Pancreas (tissue), 10 donors: ENCODE results near the gene MYH10. TPM values are rescaled to one million over a fixed set of nuclear protein-coding genes. Genes with fewer than 3 reads are reported as not detected.

ENCODE experiments used
- ATAC-seq, 4 donors: fragments of 200-7000 bp; cut with Tn5 transposase; one replicate each; pipeline versions ENCODE4 v1.8.0 to v1.9.1; 2020; ENCODE audit warnings: mild to moderate bottlenecking in 4 of 4, moderate library complexity in 4 of 4
- DNase-seq, 6 donors: peaks; one replicate each; pipeline ENCODE4 v3.0.0-alpha.2; 2020
- FAIRE-seq: peaks from 2 replicates; lab custom pipeline; 2012; peaks lifted over from hg19 to GRCh38; lab: Jason Lieb, UNC
- H3K27ac ChIP-seq, 4 donors: fragments of 200-600 bp; sonication (generic); 1 replicate in 3 of 4; 2 replicates in 1 of 4; pipeline versions ENCODE4 v1.5.0 to v1.8.0; 2020
- H3K27me3 ChIP-seq, 4 donors: fragments of 200-600 bp; one replicate each; pipeline ENCODE4 v1.8.0; 2021
- H3K36me3 ChIP-seq, 3 donors: fragments of 200-600 bp; sonication (generic) in 1 of 3; one replicate each; pipeline versions ENCODE4 v1.5.0 to v1.8.0; 2020 to 2021
- H3K4me1 ChIP-seq, 3 donors: fragments of 200-600 bp; one replicate each; pipeline ENCODE4 v1.8.0; 2021
- H3K4me3 ChIP-seq, 4 donors: fragments of 200-600 bp; sonication (generic) in 2 of 4; one replicate each; pipeline versions ENCODE4 v1.5.0 to v1.8.0; 2020 to 2021
- H3K9me3 ChIP-seq, 4 donors: fragments of 200-600 bp; one replicate each; pipeline ENCODE4 v1.8.0; 2021
- CTCF ChIP-seq, 4 donors: fragments of 200-600 bp; sonication (generic) in 3 of 4; IDR thresholded peaks; one replicate each; pipeline versions ENCODE4 v1.5.0 to v1.8.0; 2021; ENCODE audit warnings: antibody characterized with exemption in 4 of 4
- WGBS, 2 donors: extraction: QIAGEN DNeasy Blood & Tissue Kit; methylation state at CpG; one replicate each; pipeline ENCODE4 v1.1.7; 2013; 5-methylcytosine and 5-hydroxymethylcytosine counted together
- intact Hi-C, 3 donors: fragments of 100-400 bp; cut with DNase I; formaldehyde crosslinking; loops; one replicate each; pipeline versions ENCODE4 v1.11.1 to v1.14.2; 2022
- polyA plus RNA-seq, 2 donors: library from polyadenylated mRNA; stranded (reverse); fragments of 200-250 nt; gene quantifications; one replicate each; pipeline ENCODE4 v1.2.3, GENCODE V29; 2013
- total RNA-seq, 6 donors: library from RNA; stranded (reverse); fragmentation: NEBNext Ultra II Directional in 4 of 6; extraction: Animal tissue kit (Norgen Biotek cat#: 25700) in 4 of 6; gene quantifications; one replicate each; pipeline versions ENCODE4 v1.2.1 to v1.2.4, GENCODE V29; 2021 to 2023
- donor health status: healthy with polysubstance abuse.
- donor health status: DM: no; HTN: no; CAD: no; lungs with moderate emphysema.
- donor health status: DM: no; HTN: no; CAD: no.
- donor health status: control.
- donor health status: control.
- donor health status: Bipolar disorder and iron deficiency.
- donor health status: DM: yes; HTN: yes; CAD: no.
- donor health status: DM: no; HTN: no; CAD: no.
- donor health status: DM: no; HTN: no; CAD: no.
- donor health status: DM: yes; HTN: yes; CAD: no.

MYH10 gene
- total and polyA plus RNA-seq, 8 donors, result 4.6 to 28.0 (median 11.3) TPM

GRCh38 chr17:8623591-8623990 is 6.9 kb downstream of the MYH10 start:
- FAIRE-seq (no peak), DNase-seq (no peak), ATAC-seq (no peak)
- Histone ChIP-seq H3K36me3 (no peaks in the 10 kb centered on the region), H3K4me3 (no peak overlapping the region), H3K4me1 (no peaks in the 10 kb centered on the region), H3K9me3 (no peaks in the 10 kb centered on the region), H3K27ac (no peak overlapping the region), H3K27me3 (no peaks in the 10 kb centered on the region)
- intact Hi-C loops, result no loop called here
- WGBS, 2 donors, result 85% methylated on average over 2 of the region's 2 CpGs
- TF ChIP-seq CTCF (IDR thresholded peaks at IDR 0.05), result no peak

GRCh38 chr17:8622191-8622590 is 8.3 kb downstream of the MYH10 start:
- ATAC-seq (no peak), FAIRE-seq (no peak), DNase-seq (no peak)
- Histone ChIP-seq H3K9me3 (no peaks in the 10 kb centered on the region), H3K4me3 (no peak overlapping the region), H3K36me3 (no peaks in the 10 kb centered on the region), H3K27ac (no peak overlapping the region), H3K27me3 (no peaks in the 10 kb centered on the region), H3K4me1 (no peaks in the 10 kb centered on the region)
- 80 to 92% methylated on average over 4 of the region's 4 CpGs for WGBS, 2 donors
- TF ChIP-seq CTCF (IDR thresholded peaks at IDR 0.05), result no peak
- intact Hi-C loops, result no loop called here

DNA sequence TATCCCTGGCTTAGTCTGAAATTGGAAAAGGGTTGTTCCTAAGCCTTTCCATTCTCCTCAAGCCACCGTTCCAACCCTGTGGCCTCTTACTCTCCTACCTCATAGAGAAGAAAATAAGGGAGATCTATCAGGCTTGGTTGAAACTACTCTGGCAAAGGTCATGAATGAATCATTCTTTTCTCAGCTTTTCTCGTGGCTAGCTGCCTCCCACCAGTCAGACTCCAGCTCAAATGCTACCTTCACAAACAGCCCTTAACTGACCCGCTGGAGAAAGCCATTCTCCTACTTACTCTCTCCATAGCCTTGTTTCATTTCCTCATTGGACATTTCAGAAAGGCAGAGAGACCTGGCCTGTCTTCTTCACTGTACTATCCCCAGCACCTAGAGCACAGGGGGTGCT is 8.9 kb downstream of the MYH10 start:
- H3K27ac ChIP-seq, result no peak overlapping the region
- no peaks in the 10 kb centered on the region for H3K4me1 ChIP-seq
- ATAC-seq, result no peak
- DNase-seq, result no peak
- FAIRE-seq, result no peak
- no peaks in the 10 kb centered on the region for H3K27me3 ChIP-seq
- H3K4me3 ChIP-seq, result no peak overlapping the region
- intact Hi-C loops, result no loop called here
- 72 to 86% methylated on average over 3 of the region's 3 CpGs for WGBS, 2 donors
- no peak for TF ChIP-seq CTCF (IDR thresholded peaks at IDR 0.05)
- no peaks in the 10 kb centered on the region for H3K36me3 ChIP-seq
- H3K9me3 ChIP-seq, result no peaks in the 10 kb centered on the region

DNA sequence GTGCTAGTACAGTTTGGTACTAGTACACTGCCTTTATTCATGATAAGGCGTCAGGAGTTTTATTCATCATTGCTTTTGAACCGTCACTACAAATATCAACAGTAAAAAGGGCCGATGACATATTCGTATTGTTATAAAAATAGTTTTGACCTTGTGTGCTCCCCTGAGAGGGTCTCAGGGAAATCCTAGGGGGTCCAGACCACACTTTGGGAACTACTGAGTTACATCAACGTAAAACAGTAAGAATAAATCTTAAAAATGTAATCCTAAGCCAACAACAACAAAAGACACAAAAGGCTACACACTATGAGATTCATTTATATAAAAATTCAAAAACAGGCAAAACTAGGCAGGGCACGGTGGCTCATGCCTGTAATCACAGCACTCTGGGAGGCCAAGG is 11.2 kb downstream of the MYH10 start:
- WGBS, 2 donors, result 87 to 94% methylated on average over 6 of the region's 6 CpGs

GRCh38 chr17:8618825-8619224 is 11.7 kb downstream of the MYH10 start:
- Histone ChIP-seq H3K27me3 (no peaks in the 10 kb centered on the region), H3K9me3 (no peaks in the 10 kb centered on the region), H3K36me3 (no peaks in the 10 kb centered on the region), H3K4me1 (no peaks in the 10 kb centered on the region), H3K27ac (no peak overlapping the region), H3K4me3 (no peak overlapping the region)
- no peak for TF ChIP-seq CTCF (IDR thresholded peaks at IDR 0.05)
- intact Hi-C loops, result no loop called here
- no peak for FAIRE-seq
- ATAC-seq, result no peak
- DNase-seq, result no peak
- WGBS, 2 donors, result 78 to 85% methylated on average over 3 of the region's 3 CpGs

More for the DNA sequence above, 11.2 kb downstream of the MYH10 start:
- no peak overlapping the region for H3K27ac ChIP-seq
- ATAC-seq (no peak), FAIRE-seq (no peak), DNase-seq (no peak)
- no peaks in the 10 kb centered on the region for H3K9me3 ChIP-seq
- H3K27me3 ChIP-seq, result no peaks in the 10 kb centered on the region
- H3K4me3 ChIP-seq, result no peak overlapping the region
- H3K36me3 ChIP-seq, result no peaks in the 10 kb centered on the region
- no peak for TF ChIP-seq CTCF (IDR thresholded peaks at IDR 0.05)
- intact Hi-C loops, result no loop called here
- no peaks in the 10 kb centered on the region for H3K4me1 ChIP-seq
